Endothelial cell of umbilical vein (primary cell): ENCODE data around the gene ZNF581. TPM values are rescaled to one million over a fixed set of nuclear protein-coding genes. Genes with fewer than 3 reads are reported as not detected.

Source experiments
- BruUV-seq: library from RNA; stranded (reverse); fragments of 400-500 nt; replicated peaks from 2 replicates; lab custom pipeline; 2021; lab: Mats Ljungman, UMichigan
- CTCF ChIA-PET: fragments of 300-600, 350-600 bp; sonication (Branson Sonifier 250); formaldehyde crosslinking; loops from one replicate; lab custom pipeline; 2021; ENCODE audit warnings: antibody characterized with exemption, inconsistent platforms; lab: Charles Lee
- POLR2A ChIA-PET: fragments of 300-600, 350-600 bp; sonication (Branson Sonifier 250); formaldehyde crosslinking; loops from one replicate; lab custom pipeline; 2021; ENCODE audit warnings: antibody characterized with exemption, inconsistent platforms; lab: Charles Lee
- DNase-seq: peaks from one replicate; pipeline ENCODE4 v3.0.0-alpha.2; 2011; ENCODE audit warnings: low read depth, low spot score
- FAIRE-seq: peaks from 2 replicates; lab custom pipeline; 2011; peaks lifted over from hg19 to GRCh38; lab: Jason Lieb, UNC
- H2AFZ ChIP-seq: 2 replicates; pipeline ENCODE4 v1.6.0; 2012; ENCODE audit warnings: low read depth, low read length, control low read depth, inconsistent platforms
- H3K27ac ChIP-seq: 2 replicates; pipeline ENCODE4 v1.5.1; 2011; ENCODE audit warnings: low read depth, mild to moderate bottlenecking, control low read depth, low read length, moderate library complexity; ENCODE audit not compliant: insufficient read depth
- H3K27me3 ChIP-seq, 2 experiments: 2 replicates each; pipeline versions ENCODE4 v1.6.0 to v1.6.1; 2011; ENCODE audit warnings: low read length in 2 of 2, mixed read lengths in 1 of 2; ENCODE audit not compliant: control insufficient read depth in 2 of 2, insufficient read depth in 2 of 2
- H3K36me3 ChIP-seq, 2 experiments: 2 replicates in 1 of 2; 3 replicates in 1 of 2; pipeline ENCODE4 v1.5.1; 2011; ENCODE audit warnings: low read length in 2 of 2, mild to moderate bottlenecking in 1 of 2, moderate library complexity in 1 of 2; ENCODE audit not compliant: control insufficient read depth in 2 of 2, insufficient read depth in 2 of 2; ENCODE audit errors: extremely low read depth in 1 of 2
- H3K4me1 ChIP-seq: 3 replicates; pipeline ENCODE4 v1.5.1; 2011; ENCODE audit warnings: mild to moderate bottlenecking, low read length; ENCODE audit not compliant: control insufficient read depth, insufficient read depth; ENCODE audit errors: extremely low read depth
- H3K4me2 ChIP-seq: 2 replicates; pipeline ENCODE4 v1.6.1; 2011; ENCODE audit warnings: low read length, control low read depth, mixed read lengths; ENCODE audit not compliant: insufficient read depth
- H3K4me3 ChIP-seq, 3 experiments: fragments of 200-600 bp in 1 of 3; sonication (generic), shearing (Covaris generic) in 1 of 3; replicated peaks in 1 of 3; 2 replicates each; pipeline ENCODE4 v1.5.1; 2011 to 2016; ENCODE audit warnings: control low read depth in 3 of 3, low read length in 3 of 3, mild to moderate bottlenecking in 2 of 3, inconsistent platforms in 1 of 3, low read depth in 1 of 3, moderate library complexity in 1 of 3; ENCODE audit not compliant: insufficient read depth in 1 of 3
- H3K79me2 ChIP-seq: 2 replicates; pipeline ENCODE4 v1.6.0; 2012; ENCODE audit warnings: low read length, inconsistent platforms; ENCODE audit not compliant: control insufficient read depth, insufficient read depth
- H3K9ac ChIP-seq: replicated peaks from 2 replicates; pipeline ENCODE3; 2011; ENCODE audit warnings: low read length, control low read depth; ENCODE audit not compliant: insufficient read depth; ENCODE audit errors: extremely low read depth
- H3K9me1 ChIP-seq: replicated peaks from 3 replicates; pipeline ENCODE4 v1.6.0; 2011; ENCODE audit warnings: mild to moderate bottlenecking, low read length; ENCODE audit not compliant: control insufficient read depth, insufficient read depth; ENCODE audit errors: extremely low read depth
- H3K9me3 ChIP-seq: replicated peaks from 2 replicates; pipeline ENCODE4 v1.5.1; 2012; ENCODE audit warnings: low read length, inconsistent platforms; ENCODE audit not compliant: control insufficient read depth, insufficient read depth
- H4K20me1 ChIP-seq: replicated peaks from 2 replicates; pipeline ENCODE3; 2011; ENCODE audit warnings: mild to moderate bottlenecking, low read length; ENCODE audit not compliant: control insufficient read depth, insufficient read depth; ENCODE audit errors: extremely low read depth
- FOS ChIP-seq: IDR thresholded peaks from 2 replicates; pipeline ENCODE4 v1.6.1; 2011; ENCODE audit warnings: mild to moderate bottlenecking, low read length, moderate library complexity, borderline replicate concordance; ENCODE audit not compliant: insufficient read depth
- JUN ChIP-seq: IDR thresholded peaks from 2 replicates; pipeline ENCODE4 v1.6.1; 2011; ENCODE audit warnings: borderline replicate concordance, low read depth; ENCODE audit not compliant: insufficient read length, insufficient read depth
- MYC ChIP-seq: IDR thresholded peaks from one replicate; pipeline ENCODE4 v1.6.1; 2011; ENCODE audit warnings: mild to moderate bottlenecking, low read depth, low read length
- dilution Hi-C: fragments of 300-500 bp; cut with MboI; formaldehyde crosslinking; loops from one replicate; pipeline ENCODE4 v1.15.0; 2019; ENCODE audit warnings: low sequenced_read_pairs; ENCODE audit not compliant: extremely low pct_ligation_motif_present
- intact Hi-C: fragments of 100-400 bp; cut with micrococcal nuclease; formaldehyde crosslinking; loops from one replicate; pipeline ENCODE4 v1.10.0; 2022
- polyA plus RNA-seq, 4 experiments: library from polyadenylated mRNA; depleted of rRNA in 3 of 4; stranded (reverse) in 3 of 4; unstranded in 1 of 4; fragments of >200 nt; gene quantifications; 2 replicates each; pipeline versions ENCODE4 v1.2.1 to v1.2.3, GENCODE V29; 2011 to 2012; ENCODE audit warnings: missing spikeins in 1 of 4
- total RNA-seq: library from RNA; stranded (reverse); gene quantifications from 2 replicates; pipeline ENCODE4 v1.2.3, GENCODE V29; 2021
- TF ChIP-seq, protein P1 (sequence below): IDR thresholded peaks from 2 replicates; pipeline ENCODE4 v1.6.1; 2011; ENCODE audit not compliant: insufficient read depth, insufficient read length

Gene ZNF581
- total and polyA plus RNA-seq, 2 donors (not counting 3 experiments of a cell fraction or from before 2014, with no cell fraction given): 31.4 to 32.3 TPM

DNA sequence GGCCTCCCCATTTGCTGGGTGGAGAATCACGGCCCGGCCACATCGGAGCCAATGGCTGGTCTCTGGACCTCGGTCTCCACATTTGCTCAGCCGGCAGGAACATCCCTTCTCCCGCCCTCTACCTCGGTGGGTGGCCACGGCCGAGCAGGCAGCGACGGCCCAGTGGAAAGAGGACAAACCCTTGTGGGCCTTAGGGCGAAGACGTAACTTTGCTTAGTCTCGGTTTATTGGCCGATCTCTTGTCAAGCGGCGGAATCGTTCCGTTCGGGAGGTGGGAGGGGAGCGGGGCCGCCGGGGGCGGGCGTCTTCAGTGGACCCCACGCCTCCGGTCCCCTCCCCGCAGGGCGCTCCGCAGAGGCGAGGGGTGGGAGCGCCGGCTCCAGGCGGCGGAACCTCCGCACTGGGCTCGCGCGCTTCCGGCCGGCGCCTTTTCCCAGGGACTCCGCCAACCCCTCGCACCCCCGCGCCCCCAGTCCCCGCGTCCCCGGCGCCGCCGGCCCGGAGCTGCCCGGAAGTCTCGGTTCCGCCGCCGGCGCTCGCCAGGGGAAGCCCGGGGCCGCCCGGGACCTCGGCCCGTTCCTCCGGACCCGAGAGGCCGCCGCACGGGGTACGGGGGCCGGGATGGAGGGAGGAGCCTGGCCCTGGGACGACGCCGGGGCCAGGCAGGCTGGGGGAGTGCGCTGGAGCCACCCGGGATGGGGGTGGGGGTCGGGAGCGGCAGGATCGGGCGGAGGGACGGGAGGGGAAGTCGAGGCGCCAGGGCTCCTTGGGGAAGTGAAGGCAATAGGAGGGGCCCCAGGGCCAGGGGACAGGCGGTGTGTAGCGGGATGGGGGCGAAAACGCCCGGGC, 2.6 kb upstream of the ZNF581 start, which contains the start of gene ZNF580:
Gene ZNF580 (plus strand): TSS at position 426 of the 849 bp plus-strand sequence. CDS start 1,507 bp downstream, outside the sequence.
- Histone ChIP-seq H3K9me1 (no peaks in the 10 kb centered on the region), H3K27me3 (no peaks in the 10 kb centered on the region), H3K4me2 (peak within 1 kb of the TSS; percentile 63), H3K9ac (peak within 1 kb of the TSS; percentile 41), H4K20me1 (no peaks in the 10 kb centered on the region), H3K27ac (peak within 1 kb of the TSS; percentile 52), H3K79me2 (peaks cover 35% of the 10 kb centered on the region), H3K36me3 (peaks cover 3 to 10% of the 10 kb centered on the region in 2 experiments), H3K4me3 (peak within 1 kb of the TSS; percentile 53 to 75 (median 59)), H3K9me3 (no peaks in the 10 kb centered on the region), H2AFZ (peak within 1 kb of the TSS; percentile 64), H3K4me1 (peaks cover 26% of the 10 kb centered on the region)
- BruUV-seq: no TSS peak
- TF ChIP-seq, protein P1, sequence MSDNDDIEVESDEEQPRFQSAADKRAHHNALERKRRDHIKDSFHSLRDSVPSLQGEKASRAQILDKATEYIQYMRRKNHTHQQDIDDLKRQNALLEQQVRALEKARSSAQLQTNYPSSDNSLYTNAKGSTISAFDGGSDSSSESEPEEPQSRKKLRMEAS: no peak
- TF ChIP-seq MYC (no peak), FOS (no peak), JUN (no peak)
- CTCF ChIA-PET: interaction anchor here (0.6 to 1.4 kb wide), 8 partner anchors 8 to 173 kb away, joined by 3 to 6 read pairs (median 4); partner anchors contain the start of gene ZNF784
- peak; percentile 75 for FAIRE-seq
- POLR2A ChIA-PET: no interaction called here
- peak; percentile 71 for DNase-seq
- intact Hi-C loops: loop anchor here (1.0 to 5.0 kb wide), 2 partner anchors 12 to 554 kb away; no protein-coding TSS in a partner anchor
- dilution Hi-C loops: no loop called here
